ENCODE measurements around the gene RBAK. TPM values are rescaled to one million over a fixed set of nuclear protein-coding genes. Genes with fewer than 3 reads are reported as not detected.
"Not testable (repeated sequence)": the region's sequence is repeated elsewhere in the genome, so short reads cannot be mapped to it uniquely, and the experiment has no call there.

Gene RBAK
- total and polyA plus RNA-seq, 4 donors, result 3.3 to 19.9 (median 6.8) TPM

DNA sequence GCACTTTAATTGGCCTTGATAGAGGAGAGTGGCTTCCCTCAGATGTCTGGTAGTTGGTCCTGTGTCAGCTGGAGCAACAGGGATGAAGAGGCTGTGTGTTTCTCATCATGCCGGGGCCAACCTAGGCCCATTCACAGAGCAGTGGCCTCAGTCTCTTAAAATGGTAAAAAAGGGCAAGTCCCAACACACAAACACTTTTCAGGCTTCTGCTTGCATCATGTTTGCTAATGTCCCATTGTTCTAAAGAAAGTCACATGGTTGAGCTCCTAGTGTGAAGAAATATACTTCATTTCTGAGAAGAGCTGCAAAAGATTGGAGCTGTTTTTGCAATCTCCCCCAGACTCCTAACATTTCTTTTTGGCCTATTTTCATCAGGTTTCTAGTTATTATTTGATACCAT, 40.6 kb upstream of the RBAK start:
- Histone ChIP-seq H3K36me3 (ENCODE audit: control insufficient read depth in 4 of 4, insufficient read depth in 4 of 4, low read length in 4 of 4) (peaks cover 7 to 14% (median 8%) of the 10 kb centered on the region in 4 donors), H3K27me3 (ENCODE audit: control insufficient read depth in 3 of 3, insufficient read depth in 3 of 3, low read length in 2 of 3) (no peaks in the 10 kb centered on the region), H3K27ac (ENCODE audit: low read depth in 1 of 2, low read length in 1 of 2) (no peak overlapping the region)

DNA sequence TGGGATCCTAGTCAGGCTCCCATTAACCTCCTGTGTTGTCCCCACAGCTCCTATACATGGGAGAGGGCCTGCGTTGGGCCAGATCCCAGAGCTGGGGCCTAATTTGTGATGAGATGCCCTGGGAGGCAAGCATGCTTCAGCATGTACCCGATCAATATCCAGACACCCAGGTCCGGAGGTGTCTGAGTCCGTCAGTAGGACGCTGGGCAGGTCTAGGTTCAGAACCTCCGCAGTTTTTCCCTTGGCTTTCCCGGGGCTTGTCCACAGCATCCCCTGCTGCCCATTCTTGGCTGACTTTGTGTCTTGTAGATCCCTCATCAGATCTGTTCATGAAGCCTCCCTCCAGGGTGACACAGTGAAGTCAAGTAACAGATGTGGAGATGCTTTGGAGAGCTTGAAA, 32.7 kb upstream of the RBAK start:
- TF ChIP-seq, protein P1, sequence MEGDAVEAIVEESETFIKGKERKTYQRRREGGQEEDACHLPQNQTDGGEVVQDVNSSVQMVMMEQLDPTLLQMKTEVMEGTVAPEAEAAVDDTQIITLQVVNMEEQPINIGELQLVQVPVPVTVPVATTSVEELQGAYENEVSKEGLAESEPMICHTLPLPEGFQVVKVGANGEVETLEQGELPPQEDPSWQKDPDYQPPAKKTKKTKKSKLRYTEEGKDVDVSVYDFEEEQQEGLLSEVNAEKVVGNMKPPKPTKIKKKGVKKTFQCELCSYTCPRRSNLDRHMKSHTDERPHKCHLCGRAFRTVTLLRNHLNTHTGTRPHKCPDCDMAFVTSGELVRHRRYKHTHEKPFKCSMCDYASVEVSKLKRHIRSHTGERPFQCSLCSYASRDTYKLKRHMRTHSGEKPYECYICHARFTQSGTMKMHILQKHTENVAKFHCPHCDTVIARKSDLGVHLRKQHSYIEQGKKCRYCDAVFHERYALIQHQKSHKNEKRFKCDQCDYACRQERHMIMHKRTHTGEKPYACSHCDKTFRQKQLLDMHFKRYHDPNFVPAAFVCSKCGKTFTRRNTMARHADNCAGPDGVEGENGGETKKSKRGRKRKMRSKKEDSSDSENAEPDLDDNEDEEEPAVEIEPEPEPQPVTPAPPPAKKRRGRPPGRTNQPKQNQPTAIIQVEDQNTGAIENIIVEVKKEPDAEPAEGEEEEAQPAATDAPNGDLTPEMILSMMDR (IDR thresholded peaks at IDR 0.05; ENCODE audit: control extremely low read depth, extremely low read depth), result no peak
- no peak for ATAC-seq (ENCODE audit: insufficient read depth, low FRiP score)
- Histone ChIP-seq H3K9ac (ENCODE audit: insufficient read depth in 1 of 2, low read length in 2 of 2) (no peak overlapping the region), H3K27ac (ENCODE audit: low read depth in 1 of 2, low read length in 1 of 2) (no peak overlapping the region), H3K36me3 (ENCODE audit: control insufficient read depth in 4 of 4, insufficient read depth in 4 of 4, low read length in 4 of 4) (peaks cover 4 to 20% (median 11%) of the 10 kb centered on the region in 4 donors), H3K4me3 (no peak overlapping the region), H3K27me3 (ENCODE audit: control insufficient read depth in 3 of 3, insufficient read depth in 3 of 3, low read length in 2 of 3) (no peaks in the 10 kb centered on the region), H3K9me3 (ENCODE audit: control insufficient read depth in 4 of 4, insufficient read depth in 3 of 4, low read length in 3 of 4) (peaks cover 0 to 2% (median 0%) of the 10 kb centered on the region in 4 donors), H3K4me1 (ENCODE audit: control insufficient read depth in 5 of 5, insufficient read depth in 5 of 5, low read length in 5 of 5) (no peaks in the 10 kb centered on the region)
- WGBS, 2 donors, result 89 to 98% methylated on average over 7 of the region's 7 CpGs
- no peak for DNase-seq

More for the DNA sequence above, 40.6 kb upstream of the RBAK start:
- TF ChIP-seq, protein P1 (IDR thresholded peaks at IDR 0.05; ENCODE audit: control extremely low read depth, extremely low read depth), result no peak
- 85 to 100% methylated on average over 1 of the region's 1 CpG for WGBS, 2 donors
- H3K9ac ChIP-seq (ENCODE audit: insufficient read depth in 1 of 2, low read length in 2 of 2), result no peak overlapping the region
- H3K4me1 ChIP-seq (ENCODE audit: control insufficient read depth in 5 of 5, insufficient read depth in 5 of 5, low read length in 5 of 5), result no peaks in the 10 kb centered on the region
- peaks cover 0 to 2% (median 0%) of the 10 kb centered on the region in 4 donors for H3K9me3 ChIP-seq (ENCODE audit: control insufficient read depth in 4 of 4, insufficient read depth in 3 of 4, low read length in 3 of 4)
- H3K4me3 ChIP-seq, result no peak overlapping the region
- DNase-seq (no peak), ATAC-seq (ENCODE audit: insufficient read depth, low FRiP score) (no peak)

DNA sequence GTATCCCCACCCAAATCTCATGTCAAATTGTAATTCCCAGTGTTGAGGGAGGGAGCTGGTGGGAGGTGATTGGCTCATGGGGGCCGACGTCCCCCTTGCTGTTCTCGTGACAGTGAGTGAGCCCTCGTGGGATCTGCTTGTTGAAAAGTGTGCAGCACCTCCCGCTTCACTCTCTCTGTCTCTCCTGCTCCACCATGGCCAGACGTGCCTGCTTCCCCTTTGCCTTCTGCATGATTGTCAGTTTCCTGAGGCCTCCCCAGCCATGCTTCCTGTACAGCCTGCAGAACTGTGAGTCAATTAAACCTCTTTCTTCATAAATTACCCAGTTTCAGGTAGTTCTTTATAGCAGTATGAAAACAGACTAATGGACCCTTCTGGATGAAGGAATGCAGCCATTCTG, 29.7 kb upstream of the RBAK start:
- H3K27ac ChIP-seq (ENCODE audit: low read depth in 1 of 2, low read length in 1 of 2); H3K27me3 ChIP-seq (ENCODE audit: control insufficient read depth in 3 of 3, insufficient read depth in 3 of 3, low read length in 2 of 3); H3K4me3 ChIP-seq; DNase-seq; H3K9ac ChIP-seq (ENCODE audit: insufficient read depth in 1 of 2, low read length in 2 of 2); ATAC-seq (ENCODE audit: insufficient read depth, low FRiP score); H3K4me1 ChIP-seq (ENCODE audit: control insufficient read depth in 5 of 5, insufficient read depth in 5 of 5, low read length in 5 of 5); H3K9me3 ChIP-seq (ENCODE audit: control insufficient read depth in 4 of 4, insufficient read depth in 3 of 4, low read length in 3 of 4): not testable (repeated sequence)
- peaks cover 0 to 15% (median 9%) of the 10 kb centered on the region in 4 donors for H3K36me3 ChIP-seq (ENCODE audit: control insufficient read depth in 4 of 4, insufficient read depth in 4 of 4, low read length in 4 of 4)
- WGBS, 2 donors, result 65 to 78% methylated on average over 6 of the region's 6 CpGs

DNA sequence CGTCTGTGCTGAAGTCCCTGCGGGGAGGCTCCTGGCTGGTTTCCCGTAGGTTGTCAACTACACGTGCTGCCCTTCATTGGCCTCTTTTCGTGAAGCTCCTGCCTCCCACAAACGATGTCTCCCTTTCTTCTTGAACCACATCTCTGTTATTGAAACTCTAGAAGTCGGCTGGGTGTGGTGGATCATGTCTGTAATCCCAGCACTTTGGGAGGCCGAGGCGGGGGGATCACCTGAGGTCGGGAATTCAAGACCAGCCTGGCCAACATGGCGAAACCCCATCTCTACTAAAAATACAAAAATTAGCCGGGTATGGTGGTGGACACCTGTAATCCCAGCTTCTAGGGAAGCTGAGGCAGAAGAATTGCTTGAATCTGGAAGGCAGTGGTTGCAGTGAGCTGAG, 28.0 kb upstream of the RBAK start:
- H3K27me3 ChIP-seq (ENCODE audit: control insufficient read depth in 3 of 3, insufficient read depth in 3 of 3, low read length in 2 of 3); H3K4me3 ChIP-seq; DNase-seq; H3K9ac ChIP-seq (ENCODE audit: insufficient read depth in 1 of 2, low read length in 2 of 2); ATAC-seq (ENCODE audit: insufficient read depth, low FRiP score); H3K4me1 ChIP-seq (ENCODE audit: control insufficient read depth in 5 of 5, insufficient read depth in 5 of 5, low read length in 5 of 5); H3K27ac ChIP-seq (ENCODE audit: low read depth in 1 of 2, low read length in 1 of 2); H3K9me3 ChIP-seq (ENCODE audit: control insufficient read depth in 4 of 4, insufficient read depth in 3 of 4, low read length in 3 of 4): not testable (repeated sequence)
- WGBS, 2 donors, result 96% methylated on average over 12 of the region's 12 CpGs
- peaks cover 0 to 11% (median 5%) of the 10 kb centered on the region in 4 donors for H3K36me3 ChIP-seq (ENCODE audit: control insufficient read depth in 4 of 4, insufficient read depth in 4 of 4, low read length in 4 of 4)

All from lung (tissue), 12 donors.